ENCODE measurements around the gene MRPL51.

MRPL51 gene

DNA sequence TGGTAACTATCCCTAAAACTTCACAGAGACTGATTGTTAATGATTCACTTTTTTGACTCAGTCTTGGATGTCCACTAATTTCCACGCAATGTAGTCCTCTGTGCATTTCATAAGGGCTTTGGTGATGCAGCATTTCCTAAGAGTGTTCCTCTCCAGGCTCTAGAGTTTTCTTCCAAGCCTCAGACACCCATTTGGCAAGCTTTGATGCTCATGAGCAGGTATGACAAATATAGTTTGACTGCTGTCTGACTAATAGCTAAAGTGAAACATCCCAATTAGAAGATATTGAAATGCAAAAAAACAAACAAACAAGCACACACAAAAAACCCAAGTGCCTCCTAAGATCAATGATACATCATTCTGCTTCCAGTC, 21.1 kb downstream of the MRPL51 start:
- TF ChIP-seq REST (IDR thresholded peaks at IDR 0.05; ENCODE audit: low read depth), result no peak
- no peak for TF ChIP-seq TEAD4 (IDR thresholded peaks at IDR 0.05)
- TF ChIP-seq FOXM1 (IDR thresholded peaks at IDR 0.05; ENCODE audit: borderline replicate concordance, low read depth), result no peak

- TF ChIP-seq NFIC (IDR thresholded peaks at IDR 0.05), result 0 out of 2 replicates have a peak, but pooled peaks have one; percentile 33
- TF ChIP-seq ZBTB7A (IDR thresholded peaks at IDR 0.05; ENCODE audit: low read depth), result peak; percentile 83; the same call in 1 of the 2 replicates
- TF ChIP-seq EP300 (IDR thresholded peaks at IDR 0.05; ENCODE audit: borderline replicate concordance), result no peak; the same call in 1 of the 2 replicates
- no peak for TF ChIP-seq FOXM1 (IDR thresholded peaks at IDR 0.05; ENCODE audit: borderline replicate concordance, low read depth)
- TF ChIP-seq, protein P1, sequence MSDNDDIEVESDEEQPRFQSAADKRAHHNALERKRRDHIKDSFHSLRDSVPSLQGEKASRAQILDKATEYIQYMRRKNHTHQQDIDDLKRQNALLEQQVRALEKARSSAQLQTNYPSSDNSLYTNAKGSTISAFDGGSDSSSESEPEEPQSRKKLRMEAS (IDR thresholded peaks at IDR 0.05), result peak; percentile 89; the same call in 1 of the 2 replicates
- 0 out of 2 replicates have a peak, but pooled peaks have one; percentile 2 for TF ChIP-seq CREB1 (IDR thresholded peaks at IDR 0.05; ENCODE audit: low read depth)
- TF ChIP-seq CEBPB (IDR thresholded peaks at IDR 0.05), result peak; percentile 82
- peak; percentile 85 for TF ChIP-seq YY1 (IDR thresholded peaks at IDR 0.05; ENCODE audit: low read depth)
- TF ChIP-seq TAF1 (IDR thresholded peaks at IDR 0.05; ENCODE audit: low read depth), result peak; percentile 91
- TF ChIP-seq RAD21 (IDR thresholded peaks at IDR 0.05; ENCODE audit: low read depth), result no peak; the same call in 1 of the 2 replicates
- no peak; the same call in none of the 2 replicates for TF ChIP-seq TCF12 (IDR thresholded peaks at IDR 0.05; ENCODE audit: low read depth)
- peak; percentile 33 for TF ChIP-seq TEAD4 (IDR thresholded peaks at IDR 0.05)
These were observed 22.5 kb downstream of the MRPL51 start, which contains the start of gene VAMP1 for GRCh38 chr12:6470375-6471163. Gene VAMP1, minus strand, starts transcription at chr12:6470677. Its CDS starts 146 bp downstream, at chr12:6470531.

DNA sequence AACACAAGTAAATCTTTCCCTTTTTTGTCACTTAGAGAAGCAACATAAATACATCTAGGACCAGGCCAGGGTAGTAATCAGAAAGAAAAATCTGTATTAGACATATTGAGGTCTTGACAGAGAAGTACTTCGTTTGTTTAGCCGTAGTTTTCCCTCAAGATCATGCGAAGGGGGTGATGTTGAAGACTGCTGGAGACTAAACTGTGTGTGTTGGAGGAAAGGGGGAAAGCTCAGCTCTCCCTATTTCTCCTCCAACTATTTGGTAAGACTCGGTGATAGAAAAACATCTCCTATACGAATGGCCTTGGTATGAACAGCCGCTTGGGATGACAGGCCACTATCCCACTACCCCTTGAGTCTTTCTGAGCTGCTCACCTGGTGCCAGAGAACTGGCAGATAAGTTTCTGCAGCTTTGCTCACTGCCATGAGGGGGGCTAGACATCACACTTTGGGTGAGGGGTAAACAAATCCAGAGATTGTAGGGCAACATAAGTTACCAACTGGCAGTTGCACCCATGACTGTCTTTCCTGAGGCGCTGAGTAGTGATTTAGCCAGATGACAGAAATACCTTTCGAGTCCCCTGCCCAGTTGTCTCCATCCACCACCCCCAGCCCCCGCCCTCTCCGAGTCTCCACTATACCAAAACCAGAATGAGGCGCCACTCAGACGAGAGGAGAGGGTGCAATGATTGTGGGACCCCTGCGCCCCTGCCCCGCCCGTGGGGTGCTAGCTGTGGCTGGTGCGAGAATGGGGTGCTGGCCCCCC, 23.3 kb downstream of the MRPL51 start:
- TF ChIP-seq NFIC (IDR thresholded peaks at IDR 0.05), result no peak
- no peak for TF ChIP-seq YY1 (IDR thresholded peaks at IDR 0.05; ENCODE audit: low read depth)
- TF ChIP-seq ZBTB7A (IDR thresholded peaks at IDR 0.05; ENCODE audit: low read depth), result no peak
- TF ChIP-seq CREB1 (IDR thresholded peaks at IDR 0.05; ENCODE audit: low read depth), result no peak
- no peak for TF ChIP-seq USF1 (IDR thresholded peaks at IDR 0.05)
- no peak for TF ChIP-seq EGR1 (IDR thresholded peaks at IDR 0.05)
- no peak for TF ChIP-seq RAD21 (IDR thresholded peaks at IDR 0.05; ENCODE audit: low read depth)
- TF ChIP-seq TAF1 (IDR thresholded peaks at IDR 0.05; ENCODE audit: low read depth), result no peak
- TF ChIP-seq TEAD4 (IDR thresholded peaks at IDR 0.05), result no peak
- no peak for TF ChIP-seq EP300 (IDR thresholded peaks at IDR 0.05; ENCODE audit: borderline replicate concordance)
- TF ChIP-seq, protein P1 (IDR thresholded peaks at IDR 0.05), result no peak
- TF ChIP-seq TCF12 (IDR thresholded peaks at IDR 0.05; ENCODE audit: low read depth), result no peak
- TF ChIP-seq FOXM1 (IDR thresholded peaks at IDR 0.05; ENCODE audit: borderline replicate concordance, low read depth), result no peak
- no peak for TF ChIP-seq REST (IDR thresholded peaks at IDR 0.05; ENCODE audit: low read depth)
- TF ChIP-seq CEBPB (IDR thresholded peaks at IDR 0.05), result no peak

DNA sequence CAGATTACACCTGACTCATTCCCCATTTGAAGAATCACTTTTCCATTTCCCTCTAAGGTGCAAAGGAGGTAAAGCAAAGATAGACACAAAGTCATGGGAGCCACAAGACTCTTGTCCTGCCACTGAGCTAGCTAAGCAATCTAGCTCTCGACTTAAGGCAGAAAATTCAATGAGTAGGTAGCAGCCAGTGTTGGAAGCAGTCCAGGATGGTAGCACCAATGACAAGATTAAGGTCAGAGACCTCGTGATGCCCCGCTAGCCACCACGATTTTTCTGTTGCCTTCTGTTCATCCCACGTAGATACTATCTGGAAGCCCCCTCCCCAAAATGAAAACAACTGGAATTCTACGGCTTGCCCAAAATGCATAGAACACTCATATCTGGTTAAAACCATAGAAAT, 24.0 kb downstream of the MRPL51 start:
- no peak for TF ChIP-seq TAF1 (IDR thresholded peaks at IDR 0.05; ENCODE audit: low read depth)
- TF ChIP-seq NFIC (IDR thresholded peaks at IDR 0.05), result no peak
- TF ChIP-seq RAD21 (IDR thresholded peaks at IDR 0.05; ENCODE audit: low read depth), result no peak
- no peak for TF ChIP-seq EP300 (IDR thresholded peaks at IDR 0.05; ENCODE audit: borderline replicate concordance)
- no peak for TF ChIP-seq CEBPB (IDR thresholded peaks at IDR 0.05)
- TF ChIP-seq CREB1 (IDR thresholded peaks at IDR 0.05; ENCODE audit: low read depth), result no peak
- no peak for TF ChIP-seq REST (IDR thresholded peaks at IDR 0.05; ENCODE audit: low read depth)
- no peak for TF ChIP-seq EGR1 (IDR thresholded peaks at IDR 0.05)
- no peak for TF ChIP-seq TCF12 (IDR thresholded peaks at IDR 0.05; ENCODE audit: low read depth)

Measured in Ishikawa (cell line).